Fibroblast of lung (primary cell): ENCODE results near the gene ZNF396.

Experiments used
- EZH2 ChIP-seq: IDR thresholded peaks from 2 replicates; pipeline ENCODE4 v1.5.1; 2012; ENCODE audit warnings: low read length, control low read depth, mild to moderate bottlenecking; ENCODE audit errors: missing control alignments
- TF ChIP-seq, protein P1 (sequence below), 2 donors: IDR thresholded peaks in 1 of 2; conservative IDR thresholded peaks in 1 of 2; 1 replicate in 1 of 2; 2 replicates in 1 of 2; pipeline ENCODE4 v1.5.1; 2011 to 2012; ENCODE audit warnings: low read length in 2 of 2, control low read depth in 1 of 2, inconsistent platforms in 1 of 2, low read depth in 1 of 2, mild to moderate bottlenecking in 1 of 2

GRCh38 chr18:35352778-35353177 lies 24.4 kb downstream of the ZNF396 start:
- TF ChIP-seq, protein P1, sequence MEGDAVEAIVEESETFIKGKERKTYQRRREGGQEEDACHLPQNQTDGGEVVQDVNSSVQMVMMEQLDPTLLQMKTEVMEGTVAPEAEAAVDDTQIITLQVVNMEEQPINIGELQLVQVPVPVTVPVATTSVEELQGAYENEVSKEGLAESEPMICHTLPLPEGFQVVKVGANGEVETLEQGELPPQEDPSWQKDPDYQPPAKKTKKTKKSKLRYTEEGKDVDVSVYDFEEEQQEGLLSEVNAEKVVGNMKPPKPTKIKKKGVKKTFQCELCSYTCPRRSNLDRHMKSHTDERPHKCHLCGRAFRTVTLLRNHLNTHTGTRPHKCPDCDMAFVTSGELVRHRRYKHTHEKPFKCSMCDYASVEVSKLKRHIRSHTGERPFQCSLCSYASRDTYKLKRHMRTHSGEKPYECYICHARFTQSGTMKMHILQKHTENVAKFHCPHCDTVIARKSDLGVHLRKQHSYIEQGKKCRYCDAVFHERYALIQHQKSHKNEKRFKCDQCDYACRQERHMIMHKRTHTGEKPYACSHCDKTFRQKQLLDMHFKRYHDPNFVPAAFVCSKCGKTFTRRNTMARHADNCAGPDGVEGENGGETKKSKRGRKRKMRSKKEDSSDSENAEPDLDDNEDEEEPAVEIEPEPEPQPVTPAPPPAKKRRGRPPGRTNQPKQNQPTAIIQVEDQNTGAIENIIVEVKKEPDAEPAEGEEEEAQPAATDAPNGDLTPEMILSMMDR (conservative IDR thresholded peaks at IDR 0.05 in 1 of 2, IDR thresholded peaks at IDR 0.05 in 1 of 2; ENCODE audit: low read depth in 1 of 2, low read length in 2 of 2): no peak
- TF ChIP-seq EZH2: no peak
